ENCODE data around the gene TUSC1.

DNA sequence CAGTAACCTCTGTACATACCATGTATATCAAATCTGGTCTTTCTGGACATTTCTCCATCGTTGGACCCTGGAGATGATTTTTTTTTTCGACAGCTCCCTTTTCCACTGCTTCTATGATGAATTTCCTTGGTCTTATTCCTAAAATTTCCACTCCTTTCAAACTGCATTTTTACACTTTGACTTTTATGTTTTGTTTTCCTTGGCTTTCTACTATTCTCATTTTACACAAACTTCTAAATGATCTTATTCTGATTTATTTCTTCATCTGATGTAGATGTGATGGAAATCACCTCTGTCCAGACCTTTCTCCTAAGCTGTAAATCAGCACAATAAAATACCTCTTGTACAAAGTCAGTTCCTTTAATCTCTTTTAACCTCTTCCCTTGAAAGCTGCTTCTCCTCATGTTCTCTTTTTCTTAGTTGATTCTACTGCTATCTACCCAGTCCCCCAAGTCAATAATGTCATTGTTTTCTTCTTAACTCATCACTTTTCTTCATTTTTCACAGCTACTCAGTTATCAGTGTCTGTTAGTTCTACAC lies 48.7 kb upstream of the TUSC1 start:
- TF ChIP-seq TEAD4 (IDR thresholded peaks at IDR 0.05; ENCODE audit: low read depth, low read length): no peak
- TF ChIP-seq, protein P1, sequence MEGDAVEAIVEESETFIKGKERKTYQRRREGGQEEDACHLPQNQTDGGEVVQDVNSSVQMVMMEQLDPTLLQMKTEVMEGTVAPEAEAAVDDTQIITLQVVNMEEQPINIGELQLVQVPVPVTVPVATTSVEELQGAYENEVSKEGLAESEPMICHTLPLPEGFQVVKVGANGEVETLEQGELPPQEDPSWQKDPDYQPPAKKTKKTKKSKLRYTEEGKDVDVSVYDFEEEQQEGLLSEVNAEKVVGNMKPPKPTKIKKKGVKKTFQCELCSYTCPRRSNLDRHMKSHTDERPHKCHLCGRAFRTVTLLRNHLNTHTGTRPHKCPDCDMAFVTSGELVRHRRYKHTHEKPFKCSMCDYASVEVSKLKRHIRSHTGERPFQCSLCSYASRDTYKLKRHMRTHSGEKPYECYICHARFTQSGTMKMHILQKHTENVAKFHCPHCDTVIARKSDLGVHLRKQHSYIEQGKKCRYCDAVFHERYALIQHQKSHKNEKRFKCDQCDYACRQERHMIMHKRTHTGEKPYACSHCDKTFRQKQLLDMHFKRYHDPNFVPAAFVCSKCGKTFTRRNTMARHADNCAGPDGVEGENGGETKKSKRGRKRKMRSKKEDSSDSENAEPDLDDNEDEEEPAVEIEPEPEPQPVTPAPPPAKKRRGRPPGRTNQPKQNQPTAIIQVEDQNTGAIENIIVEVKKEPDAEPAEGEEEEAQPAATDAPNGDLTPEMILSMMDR (IDR thresholded peaks at IDR 0.05; ENCODE audit: control extremely low read depth in 1 of 3, insufficient read depth in 1 of 3, low read depth in 1 of 3, low read length in 3 of 3): no peak
- no peak for TF ChIP-seq EZH2 (IDR thresholded peaks at IDR 0.05; ENCODE audit: low read depth, low read length, severe bottlenecking)
- TF ChIP-seq RAD21 (IDR thresholded peaks at IDR 0.05 in 1 of 2, conservative IDR thresholded peaks at IDR 0.05 in 1 of 2; ENCODE audit: low read depth in 2 of 2, low read length in 2 of 2): no peak
